IPS-15b (cell line): ENCODE measurements around the gene RNF149.
A peak's percentile ranks its signal among the peaks of the same experiment; 100 is the strongest.

ENCODE experiments used
- H3K27me3 ChIP-seq: one replicate; pipeline ENCODE4 v1.6.1; 2013; ENCODE audit warnings: low read length; ENCODE audit not compliant: control insufficient read depth, insufficient read depth
- H3K36me3 ChIP-seq: one replicate; pipeline ENCODE4 v1.6.1; 2013; ENCODE audit warnings: low read length; ENCODE audit not compliant: control insufficient read depth, insufficient read depth
- H3K4me1 ChIP-seq: one replicate; pipeline ENCODE4 v1.6.1; 2013; ENCODE audit warnings: mild to moderate bottlenecking, low read length; ENCODE audit not compliant: control insufficient read depth, insufficient read depth
- H3K4me3 ChIP-seq: one replicate; pipeline ENCODE4 v1.5.1; 2013; ENCODE audit warnings: low read depth, low read length
- H3K9ac ChIP-seq: one replicate; pipeline ENCODE4 v1.6.1; 2013; ENCODE audit warnings: low read depth, mild to moderate bottlenecking, low read length
- H3K9me3 ChIP-seq: one replicate; pipeline ENCODE4 v1.6.1; 2013; ENCODE audit warnings: mild to moderate bottlenecking, low read length; ENCODE audit not compliant: control insufficient read depth, insufficient read depth

The RNF149 gene

DNA sequence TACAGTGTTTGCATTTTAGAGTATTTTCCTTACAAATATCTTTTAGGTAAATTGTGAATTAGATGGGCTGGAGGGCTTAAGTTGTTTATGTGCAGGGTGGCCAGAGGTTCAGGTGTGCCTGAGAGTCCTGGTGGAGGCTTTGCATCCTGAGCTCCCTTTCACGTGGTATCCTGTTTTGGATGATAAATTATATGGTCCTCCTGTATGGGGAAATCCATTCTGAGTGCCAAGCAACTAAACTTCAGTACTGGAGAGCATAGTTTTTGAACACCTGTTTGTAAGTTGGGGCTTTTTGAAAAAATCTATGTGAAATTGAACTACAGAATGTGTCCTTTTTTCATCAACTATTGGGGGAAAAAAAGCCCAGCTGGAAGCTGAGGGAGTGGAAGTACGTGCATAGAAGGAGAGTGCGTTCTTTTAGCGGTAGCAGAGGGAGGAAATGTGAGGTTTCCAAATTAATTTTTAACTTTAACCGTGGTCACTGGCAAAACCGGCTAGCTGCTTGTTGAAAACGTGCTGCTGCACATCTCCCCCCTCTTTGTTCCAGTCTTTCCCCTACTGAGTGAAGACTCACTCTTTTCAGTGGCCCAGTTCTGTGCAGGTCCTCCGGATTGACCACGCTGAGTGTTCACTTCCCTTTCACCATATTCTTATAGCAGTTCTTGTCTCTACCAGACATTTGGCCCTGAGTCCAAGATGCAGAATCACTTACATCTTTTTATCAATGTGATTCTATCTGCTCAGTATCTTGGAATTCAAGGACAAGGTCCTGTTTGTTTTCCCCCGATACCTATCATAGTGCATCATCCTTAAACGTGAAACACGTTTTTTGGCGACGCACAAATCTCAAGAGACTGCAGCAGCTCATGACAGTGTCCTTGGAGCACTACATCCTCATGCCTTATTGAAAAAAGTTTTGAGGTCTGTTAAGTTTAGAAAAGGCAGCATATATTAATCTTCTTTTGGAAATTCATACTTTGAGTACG lies 40.5 kb downstream of the RNF149 start:
- Histone ChIP-seq H3K4me1 (no peaks in the 10 kb centered on the region), H3K27me3 (no peaks in the 10 kb centered on the region), H3K36me3 (peaks cover 16% of the 10 kb centered on the region), H3K9ac (no peak overlapping the region), H3K4me3 (no peak overlapping the region), H3K9me3 (no peaks in the 10 kb centered on the region)

DNA sequence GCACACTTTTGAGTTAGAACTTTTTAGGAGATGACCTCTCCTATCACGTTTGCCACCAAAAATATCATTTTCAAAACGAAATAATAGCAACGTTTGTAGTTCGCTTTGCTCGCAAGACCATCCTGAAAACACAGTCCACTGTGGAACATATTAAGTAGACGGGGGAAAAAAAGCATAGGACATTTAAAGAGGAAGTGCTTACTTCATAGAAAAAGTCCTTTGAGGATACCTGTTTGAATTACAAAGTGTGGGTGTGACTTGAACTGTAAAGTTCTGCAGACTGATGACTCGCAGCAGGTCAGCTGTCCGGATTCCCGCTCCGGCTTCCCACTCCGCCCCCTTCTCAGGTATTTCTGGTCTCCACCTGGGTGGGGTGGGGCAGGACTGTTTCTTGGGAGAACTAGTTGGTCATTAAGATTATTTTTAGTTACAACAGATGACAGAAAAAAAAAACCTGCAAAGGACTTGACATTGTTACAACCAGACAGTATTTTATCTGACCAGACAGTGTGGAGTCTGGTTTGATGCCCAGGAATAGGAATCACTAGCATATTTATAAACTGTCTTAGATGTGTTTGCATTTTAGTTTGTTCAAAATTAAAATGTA lies 42.5 kb downstream of the RNF149 start:
- Histone ChIP-seq H3K27me3 (no peaks in the 10 kb centered on the region), H3K9me3 (no peaks in the 10 kb centered on the region), H3K4me1 (no peaks in the 10 kb centered on the region), H3K4me3 (no peak overlapping the region), H3K9ac (no peak overlapping the region), H3K36me3 (peaks cover 13% of the 10 kb centered on the region)

- Histone ChIP-seq H3K4me1 (no peaks in the 10 kb centered on the region), H3K36me3 (peaks cover 9% of the 10 kb centered on the region), H3K4me3 (no peak overlapping the region), H3K9ac (no peak overlapping the region), H3K27me3 (no peaks in the 10 kb centered on the region), H3K9me3 (no peaks in the 10 kb centered on the region)
Observed at GRCh38 chr2:101264360-101264939, 44.1 kb downstream of the RNF149 start.

- Histone ChIP-seq H3K4me3 (no peak overlapping the region), H3K9me3 (no peaks in the 10 kb centered on the region), H3K9ac (no peak overlapping the region), H3K4me1 (no peaks in the 10 kb centered on the region), H3K36me3 (peaks cover 9% of the 10 kb centered on the region), H3K27me3 (no peaks in the 10 kb centered on the region)
Observed at GRCh38 chr2:101263377-101263800, 45.1 kb downstream of the RNF149 start.

DNA sequence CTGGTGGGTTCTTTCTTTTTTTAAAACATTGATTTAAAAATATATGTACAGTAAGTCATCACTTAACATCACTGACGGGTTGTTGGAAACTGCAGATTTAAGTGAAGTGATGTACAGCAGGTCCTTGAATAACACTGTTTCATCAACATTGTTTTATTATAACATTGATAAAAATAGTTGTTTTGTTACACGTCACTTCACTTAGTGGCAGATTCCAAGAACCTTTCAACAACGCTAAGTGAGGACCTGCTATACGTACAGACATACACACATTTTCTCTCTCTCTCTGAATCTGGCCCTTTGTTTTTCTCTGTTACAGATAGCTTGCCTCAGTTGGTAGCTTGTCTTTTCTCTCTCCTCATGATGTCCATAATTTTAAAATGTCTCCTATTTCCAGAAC lies 46.4 kb downstream of the RNF149 start:
- Histone ChIP-seq H3K4me3 (no peak overlapping the region), H3K36me3 (peaks cover 9% of the 10 kb centered on the region), H3K9ac (no peak overlapping the region), H3K27me3 (no peaks in the 10 kb centered on the region), H3K4me1 (no peaks in the 10 kb centered on the region), H3K9me3 (no peaks in the 10 kb centered on the region)

DNA sequence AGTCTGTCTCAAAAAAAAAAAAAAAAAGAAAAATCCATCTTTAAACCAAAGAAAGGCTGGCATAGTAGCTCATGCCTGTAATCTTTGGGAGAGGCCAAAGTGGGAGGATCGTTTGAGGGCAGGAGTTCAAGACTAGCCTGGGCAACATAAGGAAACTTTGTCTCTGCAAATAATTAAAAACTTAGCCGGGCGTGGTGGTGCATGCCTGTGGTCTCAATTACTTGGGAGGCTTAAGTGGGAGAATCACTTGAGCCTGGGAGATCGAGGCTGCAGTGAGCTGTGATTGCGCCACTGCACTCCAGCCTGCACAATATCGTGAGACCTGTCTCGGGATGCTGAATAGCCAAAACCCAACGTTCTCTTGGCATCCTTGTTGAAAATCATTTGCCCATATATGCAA lies 49.7 kb downstream of the RNF149 start:
- Histone ChIP-seq H3K27me3 (no peaks in the 10 kb centered on the region), H3K9me3 (no peaks in the 10 kb centered on the region), H3K4me3 (no peak overlapping the region), H3K9ac (no peak overlapping the region), H3K36me3 (peaks cover 4% of the 10 kb centered on the region), H3K4me1 (no peaks in the 10 kb centered on the region)

- Histone ChIP-seq H3K4me1 (no peaks in the 10 kb centered on the region), H3K36me3 (no peaks in the 10 kb centered on the region), H3K4me3 (no peak overlapping the region), H3K9ac (no peak overlapping the region), H3K27me3 (no peaks in the 10 kb centered on the region), H3K9me3 (no peaks in the 10 kb centered on the region)
Observed at GRCh38 chr2:101256316-101256715, 52.2 kb downstream of the RNF149 start.

DNA sequence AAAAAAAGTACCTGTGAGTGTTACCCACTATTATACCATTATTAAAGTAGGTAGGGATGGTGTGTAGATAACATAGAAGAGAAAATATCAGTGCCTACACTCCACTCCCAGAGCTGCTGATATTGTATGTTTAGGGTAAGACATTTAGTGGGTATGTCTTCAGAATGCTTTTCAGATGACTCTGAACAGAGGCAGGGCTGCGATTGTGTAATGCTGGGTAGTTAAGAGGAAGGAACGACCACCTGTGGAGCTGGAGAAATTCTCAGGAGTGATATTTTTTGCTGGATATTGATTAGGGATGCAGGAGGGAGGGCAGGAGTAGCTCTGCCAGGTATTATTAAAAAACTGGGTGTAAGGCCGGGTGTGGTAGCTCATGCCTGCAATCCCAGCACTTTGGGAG lies 53.0 kb downstream of the RNF149 start:
- no peaks in the 10 kb centered on the region for H3K9me3 ChIP-seq
- H3K9ac ChIP-seq: no peak overlapping the region
- H3K36me3 ChIP-seq: no peaks in the 10 kb centered on the region
- H3K4me3 ChIP-seq: no peak overlapping the region
- peaks cover 5% of the 10 kb centered on the region for H3K4me1 ChIP-seq
- no peaks in the 10 kb centered on the region for H3K27me3 ChIP-seq

DNA sequence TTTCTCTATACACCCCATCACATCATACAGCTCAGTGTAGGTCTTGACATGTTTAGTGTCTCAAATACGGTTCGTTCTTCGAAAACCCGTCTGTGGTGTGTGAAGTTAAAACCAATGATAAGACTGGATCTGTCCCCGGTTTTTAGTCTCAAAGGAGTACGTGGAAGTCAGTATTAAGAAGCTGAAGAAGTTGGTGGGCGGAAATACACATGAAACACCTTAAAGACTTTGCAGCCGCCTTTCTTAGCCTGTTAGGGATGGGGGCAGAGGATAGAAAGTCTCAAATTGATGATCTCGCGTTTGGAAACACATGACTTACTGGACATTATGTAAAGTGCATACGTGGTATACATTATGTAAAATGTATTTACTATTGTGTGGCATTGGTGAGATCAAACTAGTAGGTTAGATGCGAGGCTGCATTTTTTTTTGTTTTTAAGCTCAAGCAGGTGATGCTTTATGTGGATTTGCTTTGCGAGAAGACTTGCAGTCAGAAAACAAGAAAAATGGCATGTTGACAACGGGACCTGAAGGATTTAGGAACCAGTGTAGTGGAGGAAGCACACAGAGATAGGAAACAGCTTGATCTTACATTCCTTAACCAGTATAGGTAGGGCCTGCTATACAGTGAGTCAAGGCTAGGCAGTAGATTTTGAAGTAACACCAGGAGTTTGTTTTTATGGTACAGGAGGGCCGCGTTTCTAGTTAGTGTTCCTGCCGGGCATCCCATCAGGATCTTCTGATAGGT lies 54.6 kb downstream of the RNF149 start:
- peak overlapping the region; percentile 89 for H3K4me3 ChIP-seq
- H3K9ac ChIP-seq: peak overlapping the region; percentile 76
- no peaks in the 10 kb centered on the region for H3K27me3 ChIP-seq
- no peaks in the 10 kb centered on the region for H3K36me3 ChIP-seq
- peaks cover 13% of the 10 kb centered on the region for H3K4me1 ChIP-seq
- H3K9me3 ChIP-seq: no peaks in the 10 kb centered on the region

- peak overlapping the region; percentile 89 for H3K4me3 ChIP-seq
- H3K4me1 ChIP-seq: peaks cover 13% of the 10 kb centered on the region
- H3K36me3 ChIP-seq: no peaks in the 10 kb centered on the region
- no peaks in the 10 kb centered on the region for H3K27me3 ChIP-seq
- H3K9me3 ChIP-seq: no peaks in the 10 kb centered on the region
- H3K9ac ChIP-seq: peak overlapping the region; percentile 76
Observed at GRCh38 chr2:101253013-101253702, 55.3 kb downstream of the RNF149 start.
